ENCODE data around the gene ARHGAP44. TPM values are rescaled to one million over a fixed set of nuclear protein-coding genes. Genes with fewer than 3 reads are reported as not detected.

The ARHGAP44 gene
- total RNA-seq, 1 donor from 2014 or later, result 39.0 TPM

- no peak for TF ChIP-seq CTCF (IDR thresholded peaks at IDR 0.05)
- Histone ChIP-seq H3K27ac (no peak overlapping the region), H3K36me3 (peaks cover 40% of the 10 kb centered on the region), H3K9me3 (no peaks in the 10 kb centered on the region), H3K4me3 (no peak overlapping the region), H3K4me1 (no peaks in the 10 kb centered on the region), H3K27me3 (ENCODE audit: low read depth) (no peaks in the 10 kb centered on the region)
- intact Hi-C loops (cut with DNase I), result no loop called here
- ATAC-seq (no peak), DNase-seq (no peak)
Observed at GRCh38 chr17:12952012-12952411, 162.7 kb downstream of the ARHGAP44 start.

GRCh38 chr17:12953156-12953555 is 163.9 kb downstream of the ARHGAP44 start:
- Histone ChIP-seq H3K27ac (no peak overlapping the region), H3K9me3 (no peaks in the 10 kb centered on the region), H3K4me1 (no peaks in the 10 kb centered on the region), H3K27me3 (ENCODE audit: low read depth) (no peaks in the 10 kb centered on the region), H3K4me3 (no peak overlapping the region), H3K36me3 (peaks cover 40% of the 10 kb centered on the region)
- intact Hi-C loops (cut with DNase I), result no loop called here
- no peak for TF ChIP-seq CTCF (IDR thresholded peaks at IDR 0.05)
- ATAC-seq, result no peak
- no peak for DNase-seq

GRCh38 chr17:12955521-12955920 is 166.2 kb downstream of the ARHGAP44 start:
- peaks cover 39% of the 10 kb centered on the region for H3K36me3 ChIP-seq
- no peaks in the 10 kb centered on the region for H3K27me3 ChIP-seq (ENCODE audit: low read depth)
- H3K27ac ChIP-seq, result no peak overlapping the region
- TF ChIP-seq CTCF (IDR thresholded peaks at IDR 0.05), result no peak
- ATAC-seq (no peak), DNase-seq (no peak)
- no peak overlapping the region for H3K4me3 ChIP-seq
- intact Hi-C loops (cut with DNase I), result no loop called here
- no peaks in the 10 kb centered on the region for H3K9me3 ChIP-seq
- no peaks in the 10 kb centered on the region for H3K4me1 ChIP-seq

- DNase-seq, result no peak
- Histone ChIP-seq H3K27me3 (ENCODE audit: low read depth) (no peaks in the 10 kb centered on the region), H3K4me3 (no peak overlapping the region), H3K9me3 (no peaks in the 10 kb centered on the region), H3K36me3 (peaks cover 23% of the 10 kb centered on the region), H3K4me1 (no peaks in the 10 kb centered on the region), H3K27ac (no peak overlapping the region)
- TF ChIP-seq CTCF (IDR thresholded peaks at IDR 0.05), result no peak
- intact Hi-C loops (cut with DNase I), result no loop called here
- no peak for ATAC-seq
Observed at GRCh38 chr17:12958786-12959185, 169.5 kb downstream of the ARHGAP44 start.

- peaks cover 18% of the 10 kb centered on the region for H3K36me3 ChIP-seq
- TF ChIP-seq CTCF (IDR thresholded peaks at IDR 0.05), result no peak
- DNase-seq, result no peak
- intact Hi-C loops (cut with DNase I), result no loop called here
- H3K27me3 ChIP-seq (ENCODE audit: low read depth), result no peaks in the 10 kb centered on the region
- no peaks in the 10 kb centered on the region for H3K9me3 ChIP-seq
- ATAC-seq, result no peak
- no peaks in the 10 kb centered on the region for H3K4me1 ChIP-seq
- no peak overlapping the region for H3K4me3 ChIP-seq
- no peak overlapping the region for H3K27ac ChIP-seq
Observed at GRCh38 chr17:12959441-12959840, 170.1 kb downstream of the ARHGAP44 start.

GRCh38 chr17:12961655-12962054 is 172.4 kb downstream of the ARHGAP44 start:
- H3K36me3 ChIP-seq, result peaks cover 19% of the 10 kb centered on the region
- no peaks in the 10 kb centered on the region for H3K9me3 ChIP-seq
- H3K4me1 ChIP-seq, result no peaks in the 10 kb centered on the region
- H3K4me3 ChIP-seq, result no peak overlapping the region
- no peak overlapping the region for H3K27ac ChIP-seq
- TF ChIP-seq CTCF (IDR thresholded peaks at IDR 0.05), result no peak
- DNase-seq, result no peak
- intact Hi-C loops (cut with DNase I), result no loop called here
- no peaks in the 10 kb centered on the region for H3K27me3 ChIP-seq (ENCODE audit: low read depth)
- ATAC-seq, result no peak

All from lower lobe of right lung (tissue), 2 donors.